GM19324 (cell line): ENCODE data around the gene RANBP3.
"Not testable (repeated sequence)": the region's sequence is repeated elsewhere in the genome, so short reads cannot be mapped to it uniquely, and the experiment has no call there.

Experiments used
- ATAC-seq: cut with Tn5 transposase; IDR thresholded peaks from one replicate; pipeline ENCODE4 v1.9.1; 2021; ENCODE audit warnings: mild to moderate bottlenecking, moderate library complexity; ENCODE audit not compliant: unreplicated experiment, low FRiP score

Gene RANBP3

GRCh38 chr19:6007866-6008265 is 29.9 kb upstream of the RANBP3 start:
- ATAC-seq, result no peak

GRCh38 chr19:6006896-6007295 is 29.0 kb upstream of the RANBP3 start:
- ATAC-seq, result no peak

DNA sequence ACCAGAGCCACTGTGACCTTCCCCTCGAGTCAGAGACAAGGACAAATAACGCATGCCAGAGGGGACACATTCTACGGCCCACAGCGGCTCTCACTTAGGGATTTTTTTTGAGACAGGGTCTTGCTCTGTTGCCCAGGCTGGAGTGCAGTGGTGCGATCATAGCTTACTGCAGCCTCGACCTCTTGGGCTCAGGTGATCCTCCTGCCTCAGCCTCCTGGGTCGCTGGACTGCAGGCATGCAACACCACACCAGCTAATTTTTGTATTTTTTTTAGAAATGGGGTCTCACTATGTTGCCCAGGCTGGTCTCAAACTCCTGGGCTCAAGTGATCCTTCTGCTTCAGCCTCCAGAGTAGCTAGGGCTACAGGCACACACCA is 28.1 kb upstream of the RANBP3 start:
- ATAC-seq, result not testable (repeated sequence)

GRCh38 chr19:6005321-6006069 is 27.6 kb upstream of the RANBP3 start:
- ATAC-seq, result no peak

DNA sequence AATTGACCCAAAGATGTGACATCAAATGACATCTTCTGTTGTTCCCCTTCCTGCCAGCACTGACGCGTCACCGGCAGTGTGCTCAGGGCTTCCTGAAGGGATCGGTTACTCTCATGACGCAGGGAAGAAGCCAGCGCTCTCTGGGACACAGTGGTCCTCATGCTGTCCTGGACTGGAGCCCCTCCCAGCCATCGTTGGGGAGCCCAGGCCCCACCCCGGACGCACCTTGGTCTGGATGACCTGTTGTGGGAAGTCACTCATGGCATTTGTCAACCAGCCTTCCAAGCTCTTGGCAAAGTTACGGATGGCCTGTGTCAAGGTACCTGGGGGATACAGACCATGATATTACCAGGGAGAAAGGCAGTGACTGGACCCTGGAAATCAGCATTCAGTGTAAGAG is 26.0 kb upstream of the RANBP3 start:
- ATAC-seq, result no peak

- ATAC-seq, result no peak
Observed at GRCh38 chr19:6002591-6002990, 24.7 kb upstream of the RANBP3 start.

DNA sequence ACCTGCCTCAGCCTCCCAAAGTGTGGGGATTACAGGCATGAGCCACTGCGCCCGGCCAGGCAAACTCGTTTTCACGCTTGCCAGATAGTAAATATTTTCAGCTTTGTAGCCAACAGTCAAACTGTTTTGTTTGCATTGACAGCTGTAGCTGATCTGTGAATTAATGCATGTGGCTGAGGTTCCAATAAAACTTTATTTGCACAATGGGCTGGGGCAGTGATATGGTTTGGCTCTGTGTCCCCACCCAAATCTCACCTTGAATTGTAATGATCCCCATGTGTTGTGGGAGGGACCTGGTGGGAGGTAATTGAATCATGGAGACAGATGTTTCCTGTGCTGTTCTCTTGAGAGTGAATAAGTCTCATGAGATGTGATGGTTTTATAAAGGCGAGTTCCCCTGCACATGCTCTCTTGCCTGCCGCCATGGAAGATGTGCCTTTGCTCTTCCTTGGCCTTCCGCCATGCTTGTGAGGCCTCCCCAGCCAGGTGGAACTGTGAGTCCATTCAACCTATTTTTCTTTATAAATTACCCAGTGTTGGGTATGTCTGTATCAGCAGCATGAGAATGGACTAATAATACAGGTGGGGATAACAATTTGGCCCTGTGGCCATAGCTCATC is 22.4 kb upstream of the RANBP3 start:
- no peak for ATAC-seq

DNA sequence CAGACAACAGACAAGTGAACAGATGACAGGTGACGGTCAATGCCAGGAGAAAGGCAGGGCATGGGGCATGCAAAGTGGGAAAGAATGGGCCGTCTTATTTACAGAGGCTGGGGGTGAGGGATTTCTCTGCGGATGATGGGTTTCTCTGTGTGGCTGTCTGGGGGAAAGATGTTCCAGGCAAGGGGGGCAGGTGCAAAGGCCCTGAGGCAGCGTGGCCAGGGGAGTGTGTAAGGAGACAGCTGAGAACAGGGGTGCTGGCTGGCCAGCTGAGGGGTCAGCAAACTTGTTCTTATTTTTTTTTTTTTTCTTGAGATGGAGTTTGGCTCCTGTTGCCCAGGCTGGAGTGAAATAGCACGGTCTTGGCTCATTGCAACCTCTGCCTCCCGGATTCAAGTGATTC is 21.8 kb upstream of the RANBP3 start:
- ATAC-seq, result no peak

DNA sequence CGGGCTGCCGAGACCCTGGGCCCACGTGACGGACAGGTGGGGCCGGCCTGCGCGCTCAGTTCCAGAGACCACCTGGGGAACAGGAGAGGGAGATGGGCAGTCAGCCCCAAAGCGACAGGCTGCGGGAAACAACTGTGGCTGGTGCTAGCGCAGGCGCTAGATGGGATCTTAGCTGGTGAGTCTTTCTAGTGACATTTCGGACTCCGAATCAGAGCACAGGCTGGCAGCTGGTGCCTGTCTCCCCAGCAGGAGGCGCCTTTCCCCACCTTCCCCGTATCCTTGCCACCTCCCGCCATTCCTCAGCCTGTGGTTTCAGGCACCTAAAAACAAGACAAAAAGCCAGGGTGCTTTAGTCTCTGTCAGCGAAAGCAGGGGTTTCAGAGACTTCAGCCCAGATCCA is 19.4 kb upstream of the RANBP3 start:
- ATAC-seq, result no peak

DNA sequence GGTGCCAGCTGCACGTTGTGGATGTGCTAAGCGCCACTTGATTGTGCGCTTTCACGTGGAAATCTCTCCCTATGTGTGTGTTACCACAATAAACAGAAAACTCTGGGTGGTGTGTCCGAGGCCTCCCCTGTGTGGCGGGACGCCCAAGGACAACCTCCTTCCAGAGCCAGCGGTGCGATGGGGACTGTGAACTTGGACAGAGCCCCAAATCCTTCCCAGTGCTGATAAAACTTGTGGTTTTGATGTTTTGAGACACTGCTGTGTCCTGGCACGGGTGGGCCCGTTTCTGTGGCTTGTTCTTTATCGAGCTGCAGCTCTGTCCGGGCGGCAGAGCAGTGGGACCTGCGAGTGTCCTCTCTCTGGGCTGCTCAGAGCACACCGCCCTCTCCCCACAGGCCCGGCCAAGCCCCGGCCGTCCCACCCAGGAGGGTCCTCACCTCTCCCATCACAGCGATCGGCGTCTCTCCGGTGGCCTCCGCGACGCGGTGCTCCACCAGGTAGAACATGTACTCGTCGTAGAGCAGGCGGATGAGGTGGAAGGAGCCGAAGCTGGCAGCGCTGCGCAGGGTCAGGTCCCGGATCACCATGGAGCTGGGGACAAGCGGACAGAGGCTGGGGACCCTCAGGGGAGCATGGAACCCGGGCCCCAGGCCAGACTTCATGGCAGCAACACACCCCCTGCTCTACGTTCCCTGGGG is 18.8 kb upstream of the RANBP3 start:
- no peak for ATAC-seq

DNA sequence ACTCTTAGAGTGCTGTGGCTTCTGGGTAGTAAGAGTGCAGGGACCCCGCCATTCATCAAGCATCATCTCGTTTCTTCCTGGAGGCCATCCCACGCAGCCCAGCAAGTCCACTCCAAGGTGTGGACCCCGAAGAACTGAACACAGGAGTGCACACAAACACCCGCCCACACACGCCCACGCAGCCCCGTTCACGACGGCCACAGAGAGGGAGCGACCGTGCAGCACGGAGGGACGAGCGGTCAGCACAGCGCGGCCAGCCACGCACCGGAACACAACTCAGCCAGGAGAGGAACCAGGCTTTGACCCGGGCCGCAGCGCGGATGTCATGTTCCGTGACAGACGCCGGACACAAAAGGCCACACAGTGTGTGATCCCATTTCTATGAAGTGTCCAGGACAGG is 18.2 kb upstream of the RANBP3 start:
- no peak for ATAC-seq

GRCh38 chr19:5995606-5996005 is 17.7 kb upstream of the RANBP3 start:
- ATAC-seq, result no peak

GRCh38 chr19:5994405-5995165 is 16.6 kb upstream of the RANBP3 start:
- no peak for ATAC-seq

- no peak for ATAC-seq
Observed at GRCh38 chr19:5993648-5994358, 15.9 kb upstream of the RANBP3 start.

- no peak for ATAC-seq
Observed at GRCh38 chr19:5993201-5993600, 15.3 kb upstream of the RANBP3 start.

GRCh38 chr19:5992756-5993155 is 14.8 kb upstream of the RANBP3 start:
- ATAC-seq, result no peak

DNA sequence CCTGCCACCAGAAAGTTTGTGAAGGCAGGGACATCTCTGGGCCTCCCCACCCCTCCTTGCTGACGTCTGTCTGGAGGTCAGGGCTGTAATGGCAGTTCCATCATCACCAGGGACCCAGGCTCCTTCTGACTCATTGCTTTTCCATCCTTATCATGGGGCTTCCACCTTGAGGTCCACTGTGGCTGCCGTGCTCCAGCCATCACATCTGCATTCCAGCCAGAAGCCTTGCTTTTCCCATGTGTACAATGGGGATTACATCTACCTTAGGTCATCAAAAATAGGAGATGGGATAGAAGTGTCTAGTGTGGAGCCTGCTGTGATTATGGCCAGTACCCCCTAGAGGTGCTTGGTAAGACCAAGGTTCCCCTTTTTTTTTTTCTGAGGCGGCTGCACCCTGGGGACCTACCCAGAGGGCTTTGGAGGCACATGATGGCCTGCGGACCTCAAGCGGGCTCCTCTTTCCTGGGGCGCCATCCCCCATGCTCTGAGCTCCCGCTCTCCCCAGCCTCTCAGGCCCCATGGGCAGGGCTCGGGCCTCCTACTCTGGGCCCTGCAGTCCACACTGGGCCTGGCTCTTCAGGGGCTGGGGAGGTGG is 13.4 kb upstream of the RANBP3 start:
- ATAC-seq, result no peak

DNA sequence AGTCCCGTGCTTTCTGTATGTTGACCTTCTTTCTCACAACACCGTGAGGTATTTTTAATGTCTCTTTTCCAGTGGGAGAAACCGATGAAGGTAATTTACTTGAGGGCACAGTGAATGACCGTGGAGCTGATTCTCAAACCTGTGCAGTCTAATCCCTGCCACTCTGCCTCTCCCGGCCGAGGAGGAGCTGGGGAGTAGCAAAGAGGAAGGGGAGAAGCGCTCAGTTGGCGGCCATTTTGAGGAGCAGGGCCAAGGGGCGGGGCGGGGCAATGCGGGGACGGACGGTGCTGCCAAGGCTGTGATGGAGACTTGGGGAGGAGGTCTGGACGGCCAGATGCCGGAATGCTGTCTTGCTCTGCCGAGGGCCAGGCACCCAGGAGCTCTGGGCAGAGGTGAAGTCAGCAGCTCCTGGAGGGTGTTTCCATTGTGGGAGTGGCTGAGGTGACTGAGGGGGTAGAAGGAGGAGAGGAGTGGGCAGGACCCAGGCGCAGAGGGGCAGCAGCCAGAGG is 12.4 kb upstream of the RANBP3 start:
- no peak for ATAC-seq

GRCh38 chr19:5989388-5990074 is 11.6 kb upstream of the RANBP3 start:
- no peak for ATAC-seq
